ENCODE data around the gene UBE2V1. TPM values are rescaled to one million over a fixed set of nuclear protein-coding genes. Genes with fewer than 3 reads are reported as not detected.

The UBE2V1 gene
- total and polyA plus RNA-seq, 7 donors, result 45.2 to 165 (median 60.3) TPM

- peaks cover 39% of the 10 kb centered on the region for H3K4me1 ChIP-seq
- H3K36me3 ChIP-seq (ENCODE audit: insufficient read depth in 1 of 2, low read depth in 1 of 2), result peaks cover 0 to 3% of the 10 kb centered on the region in 2 donors
- TF ChIP-seq CTCF (IDR thresholded peaks at IDR 0.05), result no peak
- no peaks in the 10 kb centered on the region for H3K27me3 ChIP-seq (ENCODE audit: insufficient read depth in 3 of 3, low read length in 2 of 3)
- H3K27ac ChIP-seq, result no peak overlapping the region
- no peak for DNase-seq
- ATAC-seq, result no peak
- intact Hi-C loops (cut with DNase I), result loop anchor here (5.0 to 10.0 kb wide), 2 partner anchors 34 to 347 kb away; partner anchors contain the start of gene PEDS1 (in 1 of the 2)
- no peak overlapping the region for H3K4me3 ChIP-seq
- 75 to 85% (median 77%) methylated on average over 2 of the region's 2 CpGs for WGBS, 3 donors
- H3K9me3 ChIP-seq, result no peaks in the 10 kb centered on the region
Measured at GRCh38 chr20:50118203-50118602, 5.3 kb upstream of the UBE2V1 start.

DNA sequence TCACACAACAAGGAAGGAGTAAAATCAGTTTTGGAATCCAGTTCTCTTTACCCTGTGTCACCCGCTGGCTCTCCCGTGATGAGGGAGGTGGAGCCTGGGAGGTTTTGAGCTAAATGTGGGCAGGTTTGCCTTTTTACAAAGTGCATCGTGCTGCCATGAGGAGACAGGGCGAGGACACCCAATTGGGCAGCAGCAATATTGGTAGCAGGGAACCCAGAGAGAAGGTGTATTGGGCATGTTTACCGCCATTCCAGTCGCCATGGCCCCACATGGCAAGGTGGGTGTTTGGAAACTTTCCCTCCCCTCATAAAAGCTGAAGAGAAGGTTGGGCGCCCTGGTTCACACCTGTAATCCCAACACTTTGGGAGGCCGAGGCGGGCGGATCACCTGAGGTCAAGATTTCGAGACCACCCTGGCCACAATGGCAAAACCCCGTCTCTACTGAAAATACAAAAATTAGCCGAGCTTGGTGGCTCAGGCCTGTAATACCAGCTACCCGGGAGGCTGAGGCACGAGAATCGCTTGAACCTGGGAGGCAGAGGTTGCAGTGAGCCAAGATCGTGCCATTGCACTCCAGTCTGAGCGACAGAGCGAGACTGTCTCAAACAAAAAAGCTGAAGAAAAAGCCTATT lies 3.5 kb upstream of the UBE2V1 start:
- Histone ChIP-seq H3K27me3 (ENCODE audit: insufficient read depth in 3 of 3, low read length in 2 of 3) (no peaks in the 10 kb centered on the region), H3K36me3 (ENCODE audit: insufficient read depth in 1 of 2, low read depth in 1 of 2) (no peaks in the 10 kb centered on the region), H3K4me3 (peak overlapping the region; percentile 75), H3K4me1 (peaks cover 45% of the 10 kb centered on the region), H3K27ac (peak overlapping the region; percentile 97), H3K9me3 (no peaks in the 10 kb centered on the region)
- 89 to 90% (median 89%) methylated on average over 19 of the region's 19 CpGs for WGBS, 3 donors
- ATAC-seq (no peak), DNase-seq (no peak)
- intact Hi-C loops (cut with DNase I), result loop anchor here (5.0 to 10.0 kb wide), 2 partner anchors 36 to 348 kb away; partner anchors contain the start of gene PEDS1 (in 1 of the 2)
- no peak for TF ChIP-seq CTCF (IDR thresholded peaks at IDR 0.05)

GRCh38 chr20:50115591-50116367 lies 2.8 kb upstream of the UBE2V1 start:
- DNase-seq (peak; percentile 96 to 98), ATAC-seq (peak; percentile 78 to 85 (median 84))
- Histone ChIP-seq H3K27ac (peak overlapping the region; percentile 97), H3K4me1 (peaks cover 45% of the 10 kb centered on the region), H3K36me3 (ENCODE audit: insufficient read depth in 1 of 2, low read depth in 1 of 2) (no peaks in the 10 kb centered on the region), H3K4me3 (peak overlapping the region; percentile 75), H3K27me3 (ENCODE audit: insufficient read depth in 3 of 3, low read length in 2 of 3) (no peaks in the 10 kb centered on the region), H3K9me3 (no peaks in the 10 kb centered on the region)
- 0 to 1% (median 0%) methylated on average over 24 of the region's 24 CpGs for WGBS, 3 donors
- intact Hi-C loops (cut with DNase I), result loop anchor here (5.0 to 10.0 kb wide), 2 partner anchors 37 to 349 kb away; partner anchors contain the start of gene PEDS1 (in 1 of the 2)
- TF ChIP-seq CTCF (IDR thresholded peaks at IDR 0.05), result no peak

GRCh38 chr20:50115041-50115512 lies 2.1 kb upstream of the UBE2V1 start:
- peak overlapping the region; percentile 97 for H3K27ac ChIP-seq
- no peak for DNase-seq
- intact Hi-C loops (cut with DNase I), result loop anchor here (5.0 to 10.0 kb wide), 2 partner anchors 37 to 350 kb away; partner anchors contain the start of gene PEDS1 (in 1 of the 2)

More at GRCh38 chr20:50115041-50115512, 2.1 kb upstream of the UBE2V1 start:
- 57 to 63% (median 61%) methylated on average over 6 of the region's 6 CpGs for WGBS, 3 donors
- no peaks in the 10 kb centered on the region for H3K27me3 ChIP-seq (ENCODE audit: insufficient read depth in 3 of 3, low read length in 2 of 3)
- TF ChIP-seq CTCF (IDR thresholded peaks at IDR 0.05), result no peak
- H3K36me3 ChIP-seq (ENCODE audit: insufficient read depth in 1 of 2, low read depth in 1 of 2), result no peaks in the 10 kb centered on the region
- peaks cover 49% of the 10 kb centered on the region for H3K4me1 ChIP-seq
- ATAC-seq, result no peak
- peak overlapping the region; percentile 75 for H3K4me3 ChIP-seq
- no peaks in the 10 kb centered on the region for H3K9me3 ChIP-seq
